SK-N-SH treated with all-trans-retinoic acid at 6 μM for 48 hours (cell line): Measurements from ENCODE around the gene SMARCA2.

Source experiments
- ESRRG ChIP-seq: fragments of 250-450 bp; sonication (Bioruptor Pico); IDR thresholded peaks from 2 replicates; pipeline ENCODE4 v1.6.1; 2021; ENCODE audit warnings: mild to moderate bottlenecking
- PATZ1 ChIP-seq: fragments of 250-450 bp; sonication (Bioruptor Pico); IDR thresholded peaks from 2 replicates; pipeline ENCODE4 v1.8.0; 2020; ENCODE audit warnings: mild to moderate bottlenecking, moderate library complexity, borderline replicate concordance
- PPARA ChIP-seq: fragments of 250-450 bp; sonication (Bioruptor Pico); IDR thresholded peaks from 2 replicates; pipeline ENCODE4 v1.5.0; 2020; ENCODE audit warnings: mild to moderate bottlenecking, borderline replicate concordance
- TCF4 ChIP-seq: fragments of 250-450 bp; sonication (Bioruptor Pico); IDR thresholded peaks from 2 replicates; pipeline ENCODE4 v1.8.0; 2021; ENCODE audit warnings: mild to moderate bottlenecking, moderate library complexity, borderline replicate concordance
- TOX ChIP-seq: fragments of 250-450 bp; sonication (Bioruptor Pico); IDR thresholded peaks from 2 replicates; pipeline ENCODE4 v1.8.0; 2021; ENCODE audit warnings: mild to moderate bottlenecking, moderate library complexity, borderline replicate concordance
- TSHZ2 ChIP-seq: fragments of 250-450 bp; sonication (Bioruptor Pico); IDR thresholded peaks from 2 replicates; pipeline ENCODE4 v1.5.0; 2020; ENCODE audit warnings: mild to moderate bottlenecking, moderate library complexity

GRCh38 chr9:2158766-2159430, 143.8 kb downstream of the SMARCA2 start:
- TF ChIP-seq PATZ1 (CRISPR knock-in tag) = no peak
- TF ChIP-seq ESRRG = no peak
- TF ChIP-seq TCF4 (CRISPR knock-in tag) = no peak
- no peak for TF ChIP-seq TSHZ2 (CRISPR knock-in tag)
- no peak for TF ChIP-seq PPARA (CRISPR knock-in tag)
- TF ChIP-seq TOX (CRISPR knock-in tag) = no peak
